ENCODE measurements around the gene BICC1. TPM values are rescaled to one million over a fixed set of nuclear protein-coding genes. Genes with fewer than 3 reads are reported as not detected.

The BICC1 gene
- total and polyA plus RNA-seq, 2 of the 13 experiments (the other 11 are each of a cell fraction or from before 2014, with no cell fraction given) = 0.18 to 1.5 TPM

GRCh38 chr10:58586282-58587245 is 73.9 kb downstream of the BICC1 start (continued):
- no peak for TF ChIP-seq MTERF4 (CRISPR knock-in tag; IDR thresholded peaks at IDR 0.05)

DNA sequence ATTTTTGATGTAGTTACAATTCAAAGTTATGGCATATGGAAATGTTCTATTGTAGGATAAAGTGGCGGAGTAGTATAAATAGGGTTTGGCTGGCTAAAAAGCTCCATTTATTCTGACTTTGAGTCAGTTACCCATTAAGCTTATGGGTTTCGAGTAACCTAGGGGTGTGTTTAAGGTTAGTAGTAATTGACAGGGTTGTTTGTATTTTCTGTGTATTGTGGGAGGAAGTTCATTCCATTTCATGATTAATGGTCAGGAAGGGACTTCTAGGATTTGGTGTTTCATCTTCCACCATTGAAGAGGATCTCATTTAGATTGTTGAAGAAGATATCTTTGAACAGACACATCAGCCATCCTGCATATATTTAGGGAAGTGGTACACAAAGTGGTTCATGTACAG is 75.0 kb downstream of the BICC1 start:
- Histone ChIP-seq H3K27me3 (ENCODE audit: control insufficient read depth in 1 of 2, insufficient read depth in 2 of 2, low read length in 2 of 2) (no peaks in the 10 kb centered on the region), H3K4me2 (ENCODE audit: low read depth, low read length) (no peak overlapping the region), H3K4me1 (ENCODE audit: insufficient read depth, low read length) (peaks cover 11% of the 10 kb centered on the region), H3K79me2 (ENCODE audit: insufficient read depth, low read length) (peaks cover 2% of the 10 kb centered on the region), H3K9ac (ENCODE audit: insufficient read depth, low read depth, low read length) (no peak overlapping the region), H3K27ac (ENCODE audit: extremely low read length, insufficient read depth, low read length) (no peak overlapping the region), H3K4me3 (replicated peaks in 1 of 3; ENCODE audit: insufficient read depth in 1 of 3, low read depth in 2 of 3, low read length in 3 of 3) (no peak overlapping the region), H3K9me3 (ENCODE audit: low read length) (peaks cover 2% of the 10 kb centered on the region; the same call in 1 of the 2 replicates), H2AFZ (ENCODE audit: low read length) (no peak overlapping the region), H3K36me3 (replicated peaks in 1 of 2; ENCODE audit: control insufficient read depth in 1 of 2, insufficient read depth in 2 of 2, low read length in 2 of 2) (no peaks in the 10 kb centered on the region), H4K20me1 (ENCODE audit: insufficient read depth, low read length) (no peaks in the 10 kb centered on the region)
- ATAC-seq (no peak), FAIRE-seq (no peak), DNase-seq (ENCODE audit: low spot score) (no peak)
- CTCF ChIA-PET (ENCODE audit: low intra/inter-chr PET ratio, low total read pairs) = no interaction called here
- intact Hi-C loops (cut with micrococcal nuclease; ENCODE audit: unreplicated experiment) = no loop called here
- TF ChIP-seq ZNF446 (CRISPR knock-in tag; IDR thresholded peaks at IDR 0.05) (no peak), SRSF9 (IDR thresholded peaks at IDR 0.05; ENCODE audit: borderline replicate concordance, insufficient read depth, low read depth, low read length, poor library complexity, severe bottlenecking) (no peak), ZNF557 (CRISPR knock-in tag; IDR thresholded peaks at IDR 0.05) (no peak), ZNF501 (CRISPR knock-in tag; IDR thresholded peaks at IDR 0.05) (no peak), ZSCAN22 (CRISPR knock-in tag; IDR thresholded peaks at IDR 0.05) (no peak), ZNF512 (CRISPR knock-in tag; IDR thresholded peaks at IDR 0.05) (no peak), ZNF160 (CRISPR knock-in tag; IDR thresholded peaks at IDR 0.05) (no peak), ATF7-NPFF (CRISPR knock-in tag; IDR thresholded peaks at IDR 0.05; ENCODE audit: low read depth) (no peak)
- TF ChIP-seq, protein P1, sequence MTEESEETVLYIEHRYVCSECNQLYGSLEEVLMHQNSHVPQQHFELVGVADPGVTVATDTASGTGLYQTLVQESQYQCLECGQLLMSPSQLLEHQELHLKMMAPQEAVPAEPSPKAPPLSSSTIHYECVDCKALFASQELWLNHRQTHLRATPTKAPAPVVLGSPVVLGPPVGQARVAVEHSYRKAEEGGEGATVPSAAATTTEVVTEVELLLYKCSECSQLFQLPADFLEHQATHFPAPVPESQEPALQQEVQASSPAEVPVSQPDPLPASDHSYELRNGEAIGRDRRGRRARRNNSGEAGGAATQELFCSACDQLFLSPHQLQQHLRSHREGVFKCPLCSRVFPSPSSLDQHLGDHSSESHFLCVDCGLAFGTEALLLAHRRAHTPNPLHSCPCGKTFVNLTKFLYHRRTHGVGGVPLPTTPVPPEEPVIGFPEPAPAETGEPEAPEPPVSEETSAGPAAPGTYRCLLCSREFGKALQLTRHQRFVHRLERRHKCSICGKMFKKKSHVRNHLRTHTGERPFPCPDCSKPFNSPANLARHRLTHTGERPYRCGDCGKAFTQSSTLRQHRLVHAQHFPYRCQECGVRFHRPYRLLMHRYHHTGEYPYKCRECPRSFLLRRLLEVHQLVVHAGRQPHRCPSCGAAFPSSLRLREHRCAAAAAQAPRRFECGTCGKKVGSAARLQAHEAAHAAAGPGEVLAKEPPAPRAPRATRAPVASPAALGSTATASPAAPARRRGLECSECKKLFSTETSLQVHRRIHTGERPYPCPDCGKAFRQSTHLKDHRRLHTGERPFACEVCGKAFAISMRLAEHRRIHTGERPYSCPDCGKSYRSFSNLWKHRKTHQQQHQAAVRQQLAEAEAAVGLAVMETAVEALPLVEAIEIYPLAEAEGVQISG (CRISPR knock-in tag; IDR thresholded peaks at IDR 0.05) = no peak
- TF ChIP-seq, protein P2, sequence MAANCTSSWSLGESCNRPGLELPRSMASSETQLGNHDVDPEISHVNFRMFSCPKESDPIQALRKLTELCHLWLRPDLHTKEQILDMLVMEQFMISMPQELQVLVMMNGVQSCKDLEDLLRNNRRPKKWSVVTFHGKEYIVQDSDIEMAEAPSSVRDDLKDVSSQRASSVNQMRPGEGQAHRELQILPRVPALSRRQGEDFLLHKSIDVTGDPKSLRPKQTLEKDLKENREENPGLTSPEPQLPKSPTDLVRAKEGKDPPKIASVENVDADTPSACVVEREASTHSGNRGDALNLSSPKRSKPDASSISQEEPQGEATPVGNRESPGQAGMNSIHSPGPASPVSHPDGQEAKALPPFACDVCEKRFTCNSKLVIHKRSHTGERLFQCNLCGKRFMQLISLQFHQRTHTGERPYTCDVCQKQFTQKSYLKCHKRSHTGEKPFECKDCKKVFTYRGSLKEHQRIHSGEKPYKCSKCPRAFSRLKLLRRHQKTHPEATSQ (CRISPR knock-in tag; IDR thresholded peaks at IDR 0.05; ENCODE audit: borderline replicate concordance) = no peak
- no TSS peak for BruUV-seq (replicated peaks)
- in situ Hi-C loops (cut with HindIII; ENCODE audit: extremely low pct_ligation_motif_present, low pct_unique_long_range_greater_than_20kb) = no loop called here
- 91% methylated on average over 2 of the region's 2 CpGs for WGBS (ENCODE audit: low lambda C conversion rate)
- POLR2A ChIA-PET = no interaction called here
